ENCODE results near the gene GALNS.

DNA sequence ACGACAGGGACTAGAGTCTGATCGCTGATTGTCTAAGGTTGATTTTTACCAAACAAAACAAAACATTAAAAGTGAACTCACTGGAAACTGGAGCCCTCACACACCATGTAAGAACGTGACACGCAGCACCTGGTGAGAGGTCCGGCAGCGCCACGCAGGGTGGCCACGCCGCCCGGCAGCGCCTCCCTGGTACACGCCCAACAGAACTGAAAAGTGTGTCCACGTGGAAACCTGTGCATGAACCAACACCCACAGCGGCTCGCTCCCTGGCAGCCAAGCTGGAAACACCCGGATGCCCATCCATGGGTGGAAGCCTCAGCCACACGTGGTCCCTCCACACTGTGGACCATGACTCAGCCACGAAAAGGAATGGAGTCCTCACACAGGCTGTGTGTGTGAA, 9.1 kb downstream of the GALNS start:
- no peak for TF ChIP-seq CTCF (conservative IDR thresholded peaks at IDR 0.05; ENCODE audit: low read depth, low read length)
- TF ChIP-seq MXI1 (IDR thresholded peaks at IDR 0.05; ENCODE audit: borderline replicate concordance, low read depth, low read length), result no peak
- no peak for TF ChIP-seq MAZ (IDR thresholded peaks at IDR 0.05; ENCODE audit: borderline replicate concordance, low read depth, low read length)
- TF ChIP-seq RCOR1 (IDR thresholded peaks at IDR 0.05; ENCODE audit: insufficient replicate concordance, low read length), result no peak
- TF ChIP-seq BHLHE40 (IDR thresholded peaks at IDR 0.05; ENCODE audit: low read depth, low read length), result no peak
- TF ChIP-seq POLR2A (IDR thresholded peaks at IDR 0.05; ENCODE audit: low read depth, low read length), result no peak
- no peak for TF ChIP-seq RFX5 (IDR thresholded peaks at IDR 0.05; ENCODE audit: low read depth, low read length)
- TF ChIP-seq, protein P1, sequence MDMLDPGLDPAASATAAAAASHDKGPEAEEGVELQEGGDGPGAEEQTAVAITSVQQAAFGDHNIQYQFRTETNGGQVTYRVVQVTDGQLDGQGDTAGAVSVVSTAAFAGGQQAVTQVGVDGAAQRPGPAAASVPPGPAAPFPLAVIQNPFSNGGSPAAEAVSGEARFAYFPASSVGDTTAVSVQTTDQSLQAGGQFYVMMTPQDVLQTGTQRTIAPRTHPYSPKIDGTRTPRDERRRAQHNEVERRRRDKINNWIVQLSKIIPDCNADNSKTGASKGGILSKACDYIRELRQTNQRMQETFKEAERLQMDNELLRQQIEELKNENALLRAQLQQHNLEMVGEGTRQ (IDR thresholded peaks at IDR 0.05; ENCODE audit: low read depth, low read length), result no peak
- no peak for TF ChIP-seq CEBPB (IDR thresholded peaks at IDR 0.05; ENCODE audit: low read depth, low read length)
- TF ChIP-seq RAD21 (IDR thresholded peaks at IDR 0.05; ENCODE audit: low read length), result no peak
- no peak for TF ChIP-seq FOS (IDR thresholded peaks at IDR 0.05; ENCODE audit: low read depth, low read length)
- TF ChIP-seq MAFK (IDR thresholded peaks at IDR 0.05; ENCODE audit: low read depth, low read length), result no peak
- TF ChIP-seq, protein P2, sequence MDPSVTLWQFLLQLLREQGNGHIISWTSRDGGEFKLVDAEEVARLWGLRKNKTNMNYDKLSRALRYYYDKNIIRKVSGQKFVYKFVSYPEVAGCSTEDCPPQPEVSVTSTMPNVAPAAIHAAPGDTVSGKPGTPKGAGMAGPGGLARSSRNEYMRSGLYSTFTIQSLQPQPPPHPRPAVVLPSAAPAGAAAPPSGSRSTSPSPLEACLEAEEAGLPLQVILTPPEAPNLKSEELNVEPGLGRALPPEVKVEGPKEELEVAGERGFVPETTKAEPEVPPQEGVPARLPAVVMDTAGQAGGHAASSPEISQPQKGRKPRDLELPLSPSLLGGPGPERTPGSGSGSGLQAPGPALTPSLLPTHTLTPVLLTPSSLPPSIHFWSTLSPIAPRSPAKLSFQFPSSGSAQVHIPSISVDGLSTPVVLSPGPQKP (IDR thresholded peaks at IDR 0.05; ENCODE audit: borderline replicate concordance, low read depth, low read length), result no peak

Measured in IMR-90 (cell line).